GM19395 (cell line): ENCODE measurements around the gene CDC42EP4.

Experiments used
- ATAC-seq: cut with Tn5 transposase; IDR thresholded peaks from one replicate; pipeline ENCODE4 v1.9.1; 2021; ENCODE audit warnings: mild to moderate bottlenecking, moderate library complexity; ENCODE audit not compliant: unreplicated experiment

CDC42EP4 gene

DNA sequence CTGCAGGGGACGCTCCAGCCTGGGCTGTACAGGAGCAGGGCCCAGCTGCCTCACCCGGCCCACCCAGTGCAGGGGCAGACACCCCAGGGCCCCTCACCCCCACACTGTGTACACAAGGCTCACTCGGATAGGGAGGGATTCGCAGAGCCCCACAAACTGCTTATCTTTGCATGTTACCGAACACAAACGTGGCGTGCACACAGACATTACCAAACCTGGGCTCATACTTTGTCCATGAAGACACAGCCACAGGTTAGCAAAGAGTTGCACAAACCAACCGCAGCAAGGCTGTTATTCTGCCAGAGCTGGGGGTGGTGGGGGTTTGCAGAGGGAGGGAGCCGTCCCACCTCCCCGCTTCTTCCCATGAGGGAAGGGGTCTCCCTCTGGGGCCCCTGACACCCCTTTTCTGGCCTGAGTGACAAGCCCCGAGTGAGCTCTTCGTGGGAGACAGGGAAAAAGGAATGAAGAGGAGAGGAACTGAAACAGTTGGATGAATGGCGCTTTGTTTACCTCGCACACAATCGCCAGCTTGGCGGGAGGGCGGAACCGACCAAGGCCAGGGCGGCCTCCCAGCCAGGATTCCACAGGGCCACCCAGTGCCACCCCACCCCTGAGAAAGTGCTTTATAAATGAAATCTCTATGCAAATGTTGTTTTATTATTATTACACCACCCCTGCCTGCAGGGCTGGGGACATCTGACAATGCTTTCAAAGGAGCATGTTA is 49.7 kb downstream of the CDC42EP4 start:
- ATAC-seq = no peak

DNA sequence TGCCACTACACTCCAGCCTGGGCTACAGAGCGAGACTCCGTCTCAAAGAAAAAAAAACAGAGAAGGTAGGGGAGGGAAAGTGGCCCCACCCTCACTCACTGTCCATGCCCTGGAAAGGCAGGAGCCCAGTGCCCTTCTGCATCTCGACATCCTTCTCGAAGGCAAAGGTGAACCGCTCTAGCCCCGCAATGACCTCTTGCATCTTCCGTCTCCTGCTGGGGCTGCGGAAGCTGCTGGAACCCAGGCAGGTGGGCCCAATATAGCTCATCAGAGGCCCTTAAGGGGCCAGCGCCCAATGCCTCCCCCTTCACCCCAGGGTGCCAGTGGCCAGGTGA is 50.2 kb downstream of the CDC42EP4 start, which contains the start of gene CPSF4L:
CPSF4L (minus strand) TSS at position 264 of the 335 bp plus-strand sequence; CDS start at position 202, 62 bp downstream.
- no peak for ATAC-seq

DNA sequence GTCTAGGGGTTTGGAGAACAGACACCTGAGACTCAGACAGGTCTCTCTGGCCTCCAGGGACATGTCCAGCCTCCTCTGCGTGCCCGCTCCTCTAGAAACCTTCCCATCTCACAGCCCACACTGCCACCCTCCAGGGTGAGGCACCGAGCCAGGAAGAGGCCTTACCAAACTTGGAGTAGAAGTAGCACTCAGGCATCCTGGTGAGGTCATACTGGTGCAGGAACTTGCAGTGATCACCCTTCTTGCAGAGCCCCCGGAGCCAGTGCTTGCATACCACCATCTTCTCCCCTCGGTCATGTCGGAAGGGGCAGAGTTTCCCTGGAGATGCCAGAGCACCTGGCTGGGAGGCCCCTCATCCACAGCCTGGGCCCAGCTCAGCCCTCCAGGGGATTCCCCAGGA is 54.3 kb downstream of the CDC42EP4 start:
- no peak for ATAC-seq

DNA sequence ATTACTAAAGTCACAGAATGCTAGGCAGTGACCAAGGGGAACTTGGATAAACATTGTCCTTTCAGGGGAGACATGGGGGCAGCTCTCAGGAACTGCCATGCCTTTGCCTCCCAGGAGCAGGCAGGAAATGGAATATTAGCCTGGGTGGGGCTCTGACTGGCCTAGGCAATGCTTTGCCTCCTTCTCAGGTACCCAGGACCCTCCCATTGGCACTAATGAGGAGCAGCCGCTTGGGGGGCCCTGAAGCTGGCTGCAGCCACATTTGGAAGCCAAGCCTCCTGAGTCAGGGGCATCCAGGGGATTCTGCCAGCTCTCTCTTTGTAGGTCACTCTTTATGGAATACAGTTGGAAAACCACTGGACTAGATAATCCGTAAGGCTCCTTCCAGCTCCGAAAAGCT is 55.6 kb downstream of the CDC42EP4 start:
- no peak for ATAC-seq

DNA sequence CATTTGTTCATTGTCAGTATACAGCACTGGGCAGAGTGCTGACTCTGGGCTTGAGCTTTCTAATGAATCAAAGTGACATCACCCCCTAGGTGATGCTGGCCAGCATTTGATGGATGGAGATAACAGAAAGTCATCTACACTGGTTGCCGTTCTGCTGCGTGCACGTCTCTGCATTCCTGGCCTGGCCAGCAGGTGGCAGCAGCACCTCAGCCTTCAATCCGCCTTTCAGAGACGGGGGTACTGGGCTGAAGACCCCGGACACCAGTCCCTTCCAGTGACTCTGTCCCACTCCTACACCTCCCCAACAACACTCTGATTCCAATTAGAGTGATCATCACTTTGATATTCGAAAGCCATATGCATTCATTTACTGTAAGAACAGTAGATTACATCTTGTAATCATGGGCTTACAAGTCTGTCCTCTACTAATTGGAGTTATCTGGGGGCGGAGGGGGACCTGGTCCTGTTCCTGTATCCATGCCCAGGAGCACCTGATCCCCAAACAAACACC is 56.1 kb downstream of the CDC42EP4 start:
- ATAC-seq = no peak

DNA sequence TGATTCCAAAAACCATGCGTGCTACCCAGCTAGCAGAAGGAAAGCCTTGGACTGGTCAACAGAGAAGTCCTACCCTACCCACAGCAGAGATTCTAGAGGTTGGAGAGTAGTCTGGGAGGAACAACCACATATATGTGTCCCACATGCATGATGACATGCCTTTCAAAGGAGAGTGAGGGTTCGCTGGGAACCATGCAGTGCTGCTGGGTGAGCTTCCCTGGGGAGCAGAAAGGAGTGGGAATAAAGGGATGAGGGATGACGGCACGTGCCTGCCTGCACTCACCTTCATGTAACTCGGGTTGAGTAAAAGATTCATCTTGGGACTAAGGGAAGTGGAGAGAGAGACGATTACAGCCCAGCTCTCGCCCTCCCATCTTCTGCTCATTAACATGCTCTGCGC is 59.9 kb downstream of the CDC42EP4 start:
- ATAC-seq = no peak

DNA sequence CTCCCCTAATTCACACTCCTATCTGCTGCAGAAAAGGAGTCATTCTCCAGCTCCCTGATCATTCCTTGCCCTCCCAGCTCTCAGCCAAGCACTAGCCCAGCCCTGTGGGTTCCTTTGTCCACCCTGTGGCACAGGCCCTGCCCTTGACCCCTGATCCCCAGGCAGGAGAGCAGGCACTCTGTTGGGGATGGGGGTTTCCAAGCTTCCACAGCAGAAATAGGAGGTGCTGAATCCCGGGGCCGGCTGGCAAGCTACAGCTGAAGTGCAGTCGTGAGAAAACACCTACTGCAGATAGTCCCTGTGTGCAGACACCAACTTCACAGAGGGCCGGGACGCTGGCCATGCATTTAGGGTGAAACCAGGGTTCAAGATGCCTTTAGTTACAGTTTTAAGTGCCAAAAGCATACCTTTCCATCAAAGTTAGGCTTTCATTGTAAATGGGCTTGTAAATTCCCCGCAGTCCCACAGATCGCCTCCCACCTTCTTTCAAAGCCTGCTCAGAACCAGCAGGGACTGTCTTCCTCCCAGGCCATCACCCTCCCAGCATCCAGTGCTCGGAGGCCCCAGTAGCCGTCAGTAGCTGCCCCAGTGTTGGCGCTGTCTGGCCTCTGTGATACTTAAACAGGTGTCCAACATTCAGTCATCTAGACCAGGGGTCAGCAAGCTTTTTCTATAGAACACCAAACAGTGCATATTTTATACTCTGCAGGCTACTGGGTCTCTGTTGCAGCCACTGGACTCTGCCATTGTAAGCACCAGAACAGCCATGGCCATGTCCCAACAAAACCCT is 60.8 kb downstream of the CDC42EP4 start:
- no peak for ATAC-seq

DNA sequence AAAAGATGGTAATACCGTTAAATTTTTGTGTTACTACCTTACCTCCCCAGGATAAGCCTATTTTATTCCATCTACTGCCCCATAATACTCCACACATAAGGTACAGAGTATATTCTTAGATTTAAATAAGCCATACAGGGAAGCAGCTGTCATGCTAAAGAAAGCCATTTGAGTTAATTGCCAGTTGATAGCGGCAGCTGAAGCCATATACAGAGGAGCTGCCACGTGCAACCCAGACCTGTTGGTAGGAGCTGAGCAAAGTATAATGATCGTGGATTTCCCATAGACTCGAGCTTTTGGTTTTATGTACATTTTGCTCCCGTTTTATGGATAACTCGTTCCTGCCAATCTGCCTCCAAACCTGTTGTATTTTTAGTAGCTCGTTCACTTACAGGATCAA is 62.1 kb downstream of the CDC42EP4 start:
- no peak for ATAC-seq

DNA sequence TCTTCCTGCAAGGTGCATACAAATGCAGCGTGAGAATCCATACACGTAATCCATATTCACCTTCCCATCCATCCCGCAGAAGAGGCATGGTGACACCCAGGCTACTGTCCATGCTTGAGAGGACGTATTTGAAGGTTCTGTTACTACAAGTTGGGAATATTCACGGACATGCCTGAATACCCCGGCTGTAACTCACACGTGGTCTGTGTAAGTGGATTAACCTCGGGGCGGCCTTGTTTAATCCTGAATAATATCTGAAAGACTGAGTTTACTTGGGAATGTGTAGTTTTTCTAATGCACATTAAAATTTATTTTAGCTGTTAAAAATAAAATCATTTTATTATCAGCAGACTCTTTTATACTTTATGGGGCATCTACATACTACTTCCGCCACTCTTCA is 63.3 kb downstream of the CDC42EP4 start:
- ATAC-seq = no peak

DNA sequence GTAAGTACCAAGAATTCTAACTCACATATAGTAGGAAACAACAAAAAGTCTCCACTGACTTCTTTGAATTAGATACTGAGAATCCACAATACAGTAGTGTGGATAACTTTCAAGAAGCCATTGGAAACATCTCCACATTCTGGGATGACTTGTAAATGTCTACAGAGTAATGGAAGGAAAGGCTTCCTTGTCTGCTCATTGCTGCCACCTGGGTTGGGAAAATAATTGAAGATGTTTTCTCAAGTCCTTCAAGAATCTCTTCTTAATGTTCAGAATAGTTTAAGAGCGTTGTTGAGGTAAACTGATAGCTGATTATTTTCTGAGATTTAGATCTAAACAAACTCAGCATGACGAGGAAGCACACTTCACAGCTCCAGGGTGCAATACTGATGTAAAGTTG is 64.1 kb downstream of the CDC42EP4 start:
- ATAC-seq = no peak

DNA sequence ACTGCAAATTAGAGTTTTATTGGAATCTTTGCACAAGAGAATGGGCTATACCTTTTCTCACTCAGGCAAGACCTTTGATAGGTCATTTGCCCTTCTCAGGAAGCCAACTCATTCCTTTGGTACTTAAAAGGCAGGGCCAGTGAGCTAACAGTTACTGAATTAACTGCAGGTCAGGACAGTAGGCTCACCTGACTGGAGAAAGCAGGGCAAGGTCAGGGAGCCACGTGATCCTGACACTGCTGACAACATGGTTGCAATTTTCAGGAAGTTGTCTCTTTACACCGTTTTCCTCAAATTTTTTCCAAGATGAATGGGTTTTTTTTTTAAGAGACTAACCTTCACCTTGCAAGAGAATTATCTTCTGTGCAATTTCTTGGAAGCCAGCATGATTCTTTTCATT is 71.2 kb downstream of the CDC42EP4 start:
- no peak for ATAC-seq

DNA sequence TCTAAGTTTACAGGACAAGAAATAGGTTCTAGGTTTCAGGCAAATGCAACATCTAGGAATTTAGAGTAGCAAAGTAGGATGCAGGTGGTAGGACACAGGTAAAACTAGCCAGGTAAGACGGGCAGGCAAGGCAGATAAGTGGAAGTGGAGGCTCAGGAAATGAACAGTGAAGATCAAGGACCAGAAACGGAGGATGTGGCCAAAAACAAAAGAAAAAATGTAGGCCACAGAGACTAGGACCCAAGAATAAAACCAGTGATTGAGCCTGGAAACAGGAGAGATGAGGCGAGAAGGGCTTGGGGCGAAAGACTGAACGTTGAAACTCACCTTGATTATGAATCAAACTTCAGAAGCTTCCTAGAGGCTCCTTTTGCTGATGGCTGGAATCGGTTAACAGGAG is 74.1 kb downstream of the CDC42EP4 start:
- ATAC-seq = no peak

DNA sequence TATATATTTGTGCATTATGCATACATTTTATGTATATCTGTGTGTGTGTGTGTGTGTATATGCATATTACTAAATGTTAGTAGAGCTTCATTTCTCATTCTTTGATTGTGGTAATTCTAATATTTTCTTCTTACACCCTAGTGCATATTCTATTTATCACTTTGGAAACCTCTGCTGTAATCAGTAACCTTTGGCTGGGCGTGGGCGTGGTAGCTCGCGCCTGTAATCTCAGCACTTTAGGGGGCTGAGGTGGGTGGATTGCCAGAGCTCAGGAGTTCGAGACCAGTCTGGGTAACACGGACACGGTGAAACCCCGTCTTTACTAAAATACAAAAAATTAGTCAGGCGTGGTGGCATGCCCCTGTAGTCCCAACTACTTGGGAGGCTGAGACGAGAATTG is 77.1 kb downstream of the CDC42EP4 start:
- ATAC-seq = no peak
